ENCODE measurements around the gene ARMH4.

DNA sequence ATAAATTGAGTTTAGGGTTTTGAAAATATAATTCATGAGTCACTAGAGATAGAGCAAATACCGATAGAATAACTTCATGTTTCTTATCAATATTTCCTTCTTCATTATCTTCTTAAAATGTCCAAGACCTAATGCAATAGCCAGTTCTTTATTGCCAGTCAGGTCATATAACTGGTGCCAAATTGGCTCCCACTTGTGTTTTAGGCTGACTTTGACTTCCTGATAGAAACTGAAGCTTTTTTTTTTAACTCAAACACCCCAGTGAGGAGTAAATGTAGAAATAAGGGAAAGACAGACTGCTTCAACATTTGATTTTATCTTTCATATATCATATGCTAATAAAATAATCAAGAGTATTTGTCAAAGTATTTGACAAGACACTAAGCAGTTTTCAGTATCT, 80.7 kb downstream of the ARMH4 start:
- TF ChIP-seq CTCF (IDR thresholded peaks at IDR 0.05) = no peak
- no peak for TF ChIP-seq POLR2A (IDR thresholded peaks at IDR 0.05; ENCODE audit: low read depth)

Measured in esophagus muscularis mucosa (tissue), 3 donors.